WTC11 (cell line): ENCODE measurements around the gene ZNF436.

Experiments
- CBFB ChIP-seq: sonication (generic); formaldehyde crosslinking; IDR thresholded peaks from 2 replicates; pipeline ENCODE4 v1.8.1; 2022; ENCODE audit warnings: mild to moderate bottlenecking, low read depth, missing genetic modification reagents
- CTCF ChIP-seq: fragments of 200-600 bp; IDR thresholded peaks from 2 replicates; pipeline ENCODE4 v1.8.0; 2022; ENCODE audit warnings: antibody characterized with exemption
- MXD4 ChIP-seq: fragments of 250-450 bp; sonication (Bioruptor Pico); IDR thresholded peaks from 2 replicates; pipeline ENCODE4 v1.8.0; 2021; ENCODE audit warnings: mild to moderate bottlenecking, moderate library complexity, borderline replicate concordance
- NR2C2 ChIP-seq: sonication (generic); formaldehyde crosslinking; IDR thresholded peaks from 2 replicates; pipeline ENCODE4 v1.8.0; 2022; ENCODE audit warnings: mild to moderate bottlenecking, missing genetic modification reagents
- SP1 ChIP-seq: sonication (generic); formaldehyde crosslinking; conservative IDR thresholded peaks from 2 replicates; pipeline ENCODE4 v1.8.1; 2022; ENCODE audit warnings: missing genetic modification reagents
- TEAD4 ChIP-seq: sonication (generic); formaldehyde crosslinking; IDR thresholded peaks from 2 replicates; pipeline ENCODE4 v1.8.0; 2022; ENCODE audit warnings: mild to moderate bottlenecking, missing genetic modification reagents
- ZNF416 ChIP-seq: fragments of 250-450 bp; sonication (Bioruptor Pico); IDR thresholded peaks from 2 replicates; pipeline ENCODE4 v1.9.0; 2021; ENCODE audit warnings: mild to moderate bottlenecking, inconsistent platforms
- ZNF425 ChIP-seq: fragments of 250-450 bp; sonication (Bioruptor Pico); conservative IDR thresholded peaks from 2 replicates; pipeline ENCODE4 v1.9.0; 2021; ENCODE audit warnings: mild to moderate bottlenecking
- TF ChIP-seq, protein P1 (sequence below): sonication (generic); formaldehyde crosslinking; IDR thresholded peaks from 2 replicates; pipeline ENCODE4 v1.8.1; 2023; ENCODE audit warnings: mild to moderate bottlenecking, missing genetic modification reagents, borderline replicate concordance
- TF ChIP-seq, protein P2 (sequence below): sonication (generic); formaldehyde crosslinking; IDR thresholded peaks from 2 replicates; pipeline ENCODE4 v1.8.0; 2022; ENCODE audit warnings: mild to moderate bottlenecking, missing genetic modification reagents

GRCh38 chr1:23395849-23396248 lies 26.2 kb upstream of the ZNF436 start:
- TF ChIP-seq CTCF: no peak
- no peak for TF ChIP-seq SP1 (CRISPR knock-in tag)
- no peak for TF ChIP-seq CBFB (CRISPR knock-in tag)
- TF ChIP-seq, protein P1, sequence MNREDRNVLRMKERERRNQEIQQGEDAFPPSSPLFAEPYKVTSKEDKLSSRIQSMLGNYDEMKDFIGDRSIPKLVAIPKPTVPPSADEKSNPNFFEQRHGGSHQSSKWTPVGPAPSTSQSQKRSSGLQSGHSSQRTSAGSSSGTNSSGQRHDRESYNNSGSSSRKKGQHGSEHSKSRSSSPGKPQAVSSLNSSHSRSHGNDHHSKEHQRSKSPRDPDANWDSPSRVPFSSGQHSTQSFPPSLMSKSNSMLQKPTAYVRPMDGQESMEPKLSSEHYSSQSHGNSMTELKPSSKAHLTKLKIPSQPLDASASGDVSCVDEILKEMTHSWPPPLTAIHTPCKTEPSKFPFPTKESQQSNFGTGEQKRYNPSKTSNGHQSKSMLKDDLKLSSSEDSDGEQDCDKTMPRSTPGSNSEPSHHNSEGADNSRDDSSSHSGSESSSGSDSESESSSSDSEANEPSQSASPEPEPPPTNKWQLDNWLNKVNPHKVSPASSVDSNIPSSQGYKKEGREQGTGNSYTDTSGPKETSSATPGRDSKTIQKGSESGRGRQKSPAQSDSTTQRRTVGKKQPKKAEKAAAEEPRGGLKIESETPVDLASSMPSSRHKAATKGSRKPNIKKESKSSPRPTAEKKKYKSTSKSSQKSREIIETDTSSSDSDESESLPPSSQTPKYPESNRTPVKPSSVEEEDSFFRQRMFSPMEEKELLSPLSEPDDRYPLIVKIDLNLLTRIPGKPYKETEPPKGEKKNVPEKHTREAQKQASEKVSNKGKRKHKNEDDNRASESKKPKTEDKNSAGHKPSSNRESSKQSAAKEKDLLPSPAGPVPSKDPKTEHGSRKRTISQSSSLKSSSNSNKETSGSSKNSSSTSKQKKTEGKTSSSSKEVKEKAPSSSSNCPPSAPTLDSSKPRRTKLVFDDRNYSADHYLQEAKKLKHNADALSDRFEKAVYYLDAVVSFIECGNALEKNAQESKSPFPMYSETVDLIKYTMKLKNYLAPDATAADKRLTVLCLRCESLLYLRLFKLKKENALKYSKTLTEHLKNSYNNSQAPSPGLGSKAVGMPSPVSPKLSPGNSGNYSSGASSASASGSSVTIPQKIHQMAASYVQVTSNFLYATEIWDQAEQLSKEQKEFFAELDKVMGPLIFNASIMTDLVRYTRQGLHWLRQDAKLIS (CRISPR knock-in tag): no peak
- TF ChIP-seq ZNF416 (CRISPR knock-in tag): no peak
- TF ChIP-seq NR2C2 (CRISPR knock-in tag): no peak
- TF ChIP-seq ZNF425: no peak
- TF ChIP-seq TEAD4 (CRISPR knock-in tag): no peak
- TF ChIP-seq, protein P2, sequence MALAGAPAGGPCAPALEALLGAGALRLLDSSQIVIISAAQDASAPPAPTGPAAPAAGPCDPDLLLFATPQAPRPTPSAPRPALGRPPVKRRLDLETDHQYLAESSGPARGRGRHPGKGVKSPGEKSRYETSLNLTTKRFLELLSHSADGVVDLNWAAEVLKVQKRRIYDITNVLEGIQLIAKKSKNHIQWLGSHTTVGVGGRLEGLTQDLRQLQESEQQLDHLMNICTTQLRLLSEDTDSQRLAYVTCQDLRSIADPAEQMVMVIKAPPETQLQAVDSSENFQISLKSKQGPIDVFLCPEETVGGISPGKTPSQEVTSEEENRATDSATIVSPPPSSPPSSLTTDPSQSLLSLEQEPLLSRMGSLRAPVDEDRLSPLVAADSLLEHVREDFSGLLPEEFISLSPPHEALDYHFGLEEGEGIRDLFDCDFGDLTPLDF: no peak
- TF ChIP-seq MXD4: no peak
